GM23248 (cell line): ENCODE results near the gene TMEM132A.

Source experiments
- EZH2 ChIP-seq: fragments of 200-600 bp; sonication (generic); IDR thresholded peaks from 2 replicates; pipeline ENCODE4 v1.6.1; 2018; ENCODE audit warnings: antibody characterized with exemption, mild to moderate bottlenecking; ENCODE audit not compliant: insufficient read depth, poor library complexity, severe bottlenecking
- EZH2phosphoT487 ChIP-seq: fragments of 200-600 bp; sonication (generic); IDR thresholded peaks from 2 replicates; pipeline ENCODE4 v1.6.1; 2018; ENCODE audit warnings: antibody characterized with exemption, moderate library complexity, mild to moderate bottlenecking, low read depth; ENCODE audit not compliant: insufficient read depth

DNA sequence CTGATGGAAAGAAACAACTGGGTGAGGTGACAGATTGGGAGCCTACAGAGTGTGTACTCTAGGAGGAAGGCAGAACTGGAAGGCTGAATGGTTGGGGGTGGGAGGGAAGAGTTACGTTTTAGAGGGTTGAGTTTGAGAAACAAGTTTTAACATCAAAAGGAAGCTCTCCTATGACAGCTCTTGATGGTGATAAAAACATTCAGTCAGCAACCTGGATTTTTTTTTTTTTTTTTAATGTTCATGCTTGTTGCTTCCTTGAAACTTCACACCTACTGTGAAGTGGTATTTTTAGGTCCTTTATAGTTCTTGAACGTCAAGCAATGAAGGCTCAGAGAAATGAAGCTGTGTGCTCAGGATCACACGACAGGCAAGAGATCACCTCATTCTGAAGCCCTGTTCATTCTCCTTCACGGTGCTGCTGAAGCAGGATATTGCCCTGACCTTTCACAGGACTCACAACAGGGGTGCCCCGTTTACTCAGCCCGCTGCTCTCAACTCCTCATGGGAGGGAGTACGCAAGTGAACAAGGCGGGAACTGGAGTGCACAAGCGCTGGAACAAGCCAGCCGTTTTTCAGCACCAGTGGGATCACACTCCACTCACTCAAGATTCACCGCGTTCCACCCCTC is 11.9 kb upstream of the TMEM132A start:
- TF ChIP-seq EZH2 (no peak), EZH2phosphoT487 (no peak)
